A549 (cell line): Measurements from ENCODE around the gene TXNL4B. TPM values are rescaled to one million over a fixed set of nuclear protein-coding genes. Genes with fewer than 3 reads are reported as not detected.

Source experiments
- ATAC-seq, 2 experiments: fragments of 200-7000 bp in 1 of 2; fragments of >200 bp in 1 of 2; cut with Nextera tagmentation in 1 of 2; cut with Tn5 transposase in 1 of 2; 3 replicates each; pipeline versions ENCODE4 v1.8.0 to v1.9.1; 2018 to 2020; ENCODE audit warnings: mild to moderate bottlenecking in 1 of 2, moderate library complexity in 1 of 2
- CTCF ChIA-PET: fragments of 300-600 bp; sonication (Branson Sonifier 250); formaldehyde crosslinking; extraction: SDS; loops from one replicate; lab custom pipeline; 2021; ENCODE audit warnings: antibody characterized with exemption, inconsistent platforms; lab: Yijun Ruan, JAX
- POLR2A ChIA-PET: fragments of 350-600 bp; formaldehyde crosslinking; extraction: SDS; loops from one replicate; lab custom pipeline; 2021; ENCODE audit warnings: antibody characterized with exemption, inconsistent platforms; lab: Yijun Ruan, JAX
- DNase-seq, 2 experiments: peaks; one replicate each; pipeline versions ENCODE4 v3.0.0 to v3.0.0-alpha.2; 2011 to 2016; ENCODE audit warnings: low read depth in 1 of 2, low spot score in 1 of 2
- FAIRE-seq: peaks from 2 replicates; lab custom pipeline; 2011; peaks lifted over from hg19 to GRCh38; lab: Jason Lieb, UNC
- H3K27ac ChIP-seq, 2 experiments: fragments of >200 bp; sonication (Bioruptor Twin); formaldehyde crosslinking; 3 replicates each; pipeline ENCODE4 v1.5.1; 2016 to 2017
- H3K4me1 ChIP-seq: fragments of >200 bp; sonication (Bioruptor Twin); formaldehyde crosslinking; 3 replicates; pipeline ENCODE4 v1.6.1; 2016
- H3K4me2 ChIP-seq: fragments of >200 bp; sonication (Bioruptor Twin); formaldehyde crosslinking; 3 replicates; pipeline ENCODE4 v1.6.1; 2016
- H3K4me3 ChIP-seq: fragments of >200 bp; sonication (Bioruptor Twin); formaldehyde crosslinking; 3 replicates; pipeline ENCODE4 v1.5.1; 2016
- H3K9me3 ChIP-seq: fragments of >200 bp; sonication (Bioruptor Twin); formaldehyde crosslinking; 3 replicates; pipeline ENCODE4 v1.6.1; 2016
- CEBPB ChIP-seq, 2 experiments: fragments of >200 bp in 1 of 2; sonication (Bioruptor Twin) in 1 of 2; formaldehyde crosslinking in 1 of 2; IDR thresholded peaks; 2 replicates each; pipeline ENCODE4 v1.6.1; 2012 to 2016
- CHD4 ChIP-seq: fragments of 200-600 bp; sonication (generic); IDR thresholded peaks from 2 replicates; pipeline ENCODE4 v1.6.1; 2016; ENCODE audit warnings: antibody characterized with exemption, mild to moderate bottlenecking, borderline replicate concordance
- ESRRA ChIP-seq: fragments of 150-350 bp; IDR thresholded peaks from 2 replicates; pipeline ENCODE4 v1.6.1; 2014; ENCODE audit warnings: mild to moderate bottlenecking, low read length, borderline replicate concordance
- FOXS1 ChIP-seq: fragments of 250-450 bp; sonication (Bioruptor Pico); IDR thresholded peaks from 2 replicates; pipeline ENCODE4 v1.5.0; 2020; ENCODE audit warnings: mild to moderate bottlenecking, moderate library complexity
- HEYL ChIP-seq: fragments of 250-450 bp; sonication (Bioruptor Pico); IDR thresholded peaks from 2 replicates; pipeline ENCODE4 v1.8.0; 2021; ENCODE audit warnings: mild to moderate bottlenecking, moderate library complexity
- HMGXB4 ChIP-seq: fragments of 250-450 bp; sonication (Bioruptor Pico); IDR thresholded peaks from 2 replicates; pipeline ENCODE4 v1.5.0; 2021; ENCODE audit warnings: mild to moderate bottlenecking, moderate library complexity, borderline replicate concordance
- HOXB13 ChIP-seq: fragments of 250-450 bp; sonication (Bioruptor Pico); IDR thresholded peaks from 2 replicates; pipeline ENCODE4 v1.5.0; 2020; ENCODE audit warnings: low read depth, mild to moderate bottlenecking, moderate library complexity
- HOXB5 ChIP-seq: fragments of 250-450 bp; sonication (Bioruptor Pico); IDR thresholded peaks from 2 replicates; pipeline ENCODE4 v1.5.0; 2020; ENCODE audit warnings: mild to moderate bottlenecking, moderate library complexity
- JUN ChIP-seq, 2 experiments: fragments of >200 bp; sonication (Bioruptor Twin); formaldehyde crosslinking; IDR thresholded peaks; 2 replicates in 1 of 2; 3 replicates in 1 of 2; pipeline ENCODE4 v1.6.1; 2016 to 2017
- JUNB ChIP-seq: fragments of >200 bp; sonication (Bioruptor Twin); formaldehyde crosslinking; IDR thresholded peaks from 2 replicates; pipeline ENCODE4 v1.6.1; 2016
- KDM1A ChIP-seq: fragments of 200-600 bp; sonication (generic); IDR thresholded peaks from 2 replicates; pipeline ENCODE4 v1.6.1; 2016; ENCODE audit warnings: low read depth, mild to moderate bottlenecking
- MAZ ChIP-seq: fragments of 150-350 bp; IDR thresholded peaks from 2 replicates; pipeline ENCODE4 v1.6.1; 2014; ENCODE audit warnings: antibody characterized with exemption, low read depth, low read length, borderline replicate concordance
- MYC ChIP-seq: IDR thresholded peaks from 2 replicates; pipeline ENCODE4 v1.6.1; 2012; ENCODE audit warnings: mild to moderate bottlenecking, inconsistent platforms, low read length, improper control_type of control experiment, borderline replicate concordance
- NR3C1 ChIP-seq: fragments of >200 bp; sonication (Bioruptor Twin); formaldehyde crosslinking; IDR thresholded peaks from 3 replicates; pipeline ENCODE4 v1.6.1; 2017
- POLR2A ChIP-seq: IDR thresholded peaks from 2 replicates; pipeline ENCODE4 v1.6.1; 2012; ENCODE audit warnings: mild to moderate bottlenecking, low read length
- REST ChIP-seq: fragments of 200-600 bp; sonication (generic); IDR thresholded peaks from 2 replicates; pipeline ENCODE4 v1.6.1; 2016; ENCODE audit warnings: antibody characterized with exemption, mild to moderate bottlenecking, moderate library complexity
- SMC3 ChIP-seq: fragments of >200 bp; sonication (Bioruptor Twin); formaldehyde crosslinking; IDR thresholded peaks from 3 replicates; pipeline ENCODE4 v1.6.1; 2018; ENCODE audit warnings: inconsistent platforms
- TP53 ChIP-seq: fragments of 250-450 bp; sonication (Bioruptor Pico); IDR thresholded peaks from 2 replicates; pipeline ENCODE4 v1.5.0; 2021; ENCODE audit warnings: mild to moderate bottlenecking, moderate library complexity
- USF2 ChIP-seq: fragments of 450-650 bp; IDR thresholded peaks from 2 replicates; pipeline ENCODE4 v1.6.1; 2014; ENCODE audit warnings: antibody characterized with exemption
- ZC3H11A ChIP-seq: fragments of 450-650 bp; IDR thresholded peaks from 2 replicates; pipeline ENCODE4 v1.6.1; 2014; ENCODE audit warnings: antibody characterized with exemption, mild to moderate bottlenecking
- ZFP36 ChIP-seq: fragments of 450-650 bp; IDR thresholded peaks from 2 replicates; pipeline ENCODE4 v1.6.1; 2014; ENCODE audit warnings: borderline replicate concordance; ENCODE audit not compliant: partially characterized antibody
- ZNF302 ChIP-seq: fragments of 250-450 bp; sonication (Bioruptor Pico); IDR thresholded peaks from 2 replicates; pipeline ENCODE4 v1.9.0; 2021; ENCODE audit warnings: inconsistent platforms, mild to moderate bottlenecking, moderate library complexity
- WGBS: methylation state at CpG from one replicate; pipeline ENCODE4 v1.1.6; 2017; ENCODE audit errors: missing lambda C conversion rate; 5-methylcytosine and 5-hydroxymethylcytosine counted together
- polyA plus RNA-seq, 4 experiments: library from polyadenylated mRNA; depleted of rRNA in 3 of 4; stranded (reverse); fragments of >200 nt; fragmentation: RNase III in 1 of 4; extraction: RNeasy Plus Mini Kit Qiagen cat#74134 plus additional on column Dnase treatment in 1 of 4; gene quantifications; 2 replicates in 3 of 4; 3 replicates in 1 of 4; pipeline ENCODE4 v1.2.3, GENCODE V29; 2011 to 2017

Gene TXNL4B
- polyA plus RNA-seq, 2 of the 4 experiments (the other 2 are of a cell fraction) = 16.4 to 32.7 TPM

- 83% methylated on average over 11 of the region's 11 CpGs for WGBS
Measured at GRCh38 chr16:72122916-72123315, 29.5 kb upstream of the TXNL4B start.

GRCh38 chr16:72122308-72122707, 28.9 kb upstream of the TXNL4B start:
- H3K27ac ChIP-seq = no peak overlapping the region
- POLR2A ChIA-PET = no interaction called here

More at GRCh38 chr16:72122916-72123315, 29.5 kb upstream of the TXNL4B start:
- ChIA-PET CTCF (interaction anchor here (1.0 to 2.6 kb wide), 3 partner anchors 11 to 344 kb away, joined by 3 to 15 read pairs (median 5); no protein-coding TSS in a partner anchor), POLR2A (no interaction called here)
- H3K4me3 ChIP-seq = no peak overlapping the region
- H3K27ac ChIP-seq = no peak overlapping the region
- no peak for ATAC-seq
- no peak overlapping the region for H3K4me2 ChIP-seq
- no peaks in the 10 kb centered on the region for H3K4me1 ChIP-seq
- no peak for DNase-seq
- TF ChIP-seq ZFP36 (no peak), NR3C1 (no peak), REST (no peak), HOXB5 (no peak), HOXB13 (no peak), TP53 (no peak), MYC (no peak), KDM1A (no peak), CHD4 (no peak), ZNF302 (CRISPR knock-in tag) (no peak), MAZ (no peak), JUNB (no peak), ZC3H11A (no peak)
- no peak for FAIRE-seq
- no peaks in the 10 kb centered on the region for H3K9me3 ChIP-seq

GRCh38 chr16:72120026-72120425, 26.6 kb upstream of the TXNL4B start:
- no peak for ATAC-seq
- no peak overlapping the region for H3K4me2 ChIP-seq
- H3K4me3 ChIP-seq = no peak overlapping the region
- no peak overlapping the region for H3K27ac ChIP-seq
- H3K9me3 ChIP-seq = no peaks in the 10 kb centered on the region
- TF ChIP-seq CEBPB (IDR thresholded peaks at IDR 0.05) = no peak
- no peak for TF ChIP-seq MAZ
- no peak for TF ChIP-seq HEYL
- no peak for TF ChIP-seq ESRRA
- no peak for TF ChIP-seq SMC3
- no peak for TF ChIP-seq JUN (IDR thresholded peaks at IDR 0.05)
- TF ChIP-seq USF2 = no peak
- no peak for TF ChIP-seq HMGXB4
- TF ChIP-seq, all 56 proteins: peak for 0
- CTCF ChIA-PET = interaction anchor here (0.9 kb wide), 1 partner anchor 20 kb away, joined by 3 read pairs; no protein-coding TSS in a partner anchor
- H3K4me1 ChIP-seq = no peaks in the 10 kb centered on the region
- POLR2A ChIA-PET = no interaction called here
- 65% methylated on average over 5 of the region's 5 CpGs for WGBS
- FAIRE-seq (no peak), DNase-seq (no peak)

More at GRCh38 chr16:72122308-72122707, 28.9 kb upstream of the TXNL4B start:
- no peak for ATAC-seq
- DNase-seq = no peak
- H3K4me3 ChIP-seq = no peak overlapping the region
- no peak for TF ChIP-seq FOXS1 (CRISPR knock-in tag)
- TF ChIP-seq POLR2A = no peak
- TF ChIP-seq NR3C1 = no peak
- TF ChIP-seq, all 56 proteins: peak for 0
- WGBS = 77% methylated on average over 2 of the region's 2 CpGs
- Histone ChIP-seq H3K4me2 (no peak overlapping the region), H3K9me3 (no peaks in the 10 kb centered on the region), H3K4me1 (no peaks in the 10 kb centered on the region)
- CTCF ChIA-PET = interaction anchor here (1.0 to 1.2 kb wide), 2 partner anchors 12 to 345 kb away, joined by 3 to 5 read pairs; no protein-coding TSS in a partner anchor
- no peak for FAIRE-seq
